HCT116 (cell line): ENCODE results near the gene RBM20.

Source experiments
- CEBPB ChIP-seq: IDR thresholded peaks from 2 replicates; pipeline ENCODE4 v1.6.1; 2012; ENCODE audit warnings: low read depth
- ELF1 ChIP-seq: IDR thresholded peaks from 2 replicates; pipeline ENCODE4 v1.6.1; 2012; ENCODE audit warnings: low read depth, borderline replicate concordance
- POLR2A ChIP-seq: IDR thresholded peaks from 2 replicates; pipeline ENCODE4 v1.7.0; 2011; ENCODE audit warnings: borderline replicate concordance; ENCODE audit not compliant: insufficient read depth, insufficient read length; ENCODE audit errors: extremely low read depth
- POLR2AphosphoS5 ChIP-seq: IDR thresholded peaks from 2 replicates; pipeline ENCODE4 v1.6.1; 2011; ENCODE audit warnings: mild to moderate bottlenecking, low read depth, low read length, moderate library complexity
- RAD21 ChIP-seq: IDR thresholded peaks from 2 replicates; pipeline ENCODE4 v1.6.1; 2012; ENCODE audit warnings: low read depth, mild to moderate bottlenecking
- SIN3A ChIP-seq: IDR thresholded peaks from 2 replicates; pipeline ENCODE4 v1.6.1; 2012; ENCODE audit warnings: low read depth
- SP1 ChIP-seq: IDR thresholded peaks from 2 replicates; pipeline ENCODE4 v1.6.1; 2012; ENCODE audit warnings: low read depth
- TF ChIP-seq, protein P1 (sequence below), 3 experiments: fragments of 200-600 bp in 1 of 3; sonication (generic) in 1 of 3; IDR thresholded peaks in 2 of 3; conservative IDR thresholded peaks in 1 of 3; 2 replicates each; pipeline ENCODE4 v1.5.1; 2012 to 2017; ENCODE audit warnings: low read depth in 2 of 3, low read length in 2 of 3, antibody characterized with exemption in 1 of 3, borderline replicate concordance in 1 of 3, control low read depth in 1 of 3, mild to moderate bottlenecking in 1 of 3, mixed read lengths in 1 of 3, mixed run types in 1 of 3, moderate library complexity in 1 of 3; ENCODE audit not compliant: insufficient read depth in 1 of 3

DNA sequence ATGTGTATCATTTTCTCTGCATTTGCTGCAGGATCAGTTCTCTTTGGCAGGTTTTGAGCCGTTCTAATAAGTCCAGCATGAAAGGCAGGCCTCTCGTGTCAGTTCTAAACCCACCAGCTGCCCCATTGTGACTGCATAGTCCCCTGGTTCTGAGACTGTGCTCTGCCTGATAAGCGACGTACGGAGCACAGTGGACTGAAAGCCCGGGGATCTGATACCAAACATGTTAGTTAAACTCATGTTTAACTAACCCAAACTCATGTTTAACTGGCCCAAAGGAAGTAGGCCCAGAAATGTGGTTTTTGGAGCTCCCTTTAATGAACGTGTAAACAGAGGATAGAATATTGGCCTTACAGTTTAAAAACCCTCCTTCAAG is 129.5 kb downstream of the RBM20 start:
- no peak for TF ChIP-seq POLR2AphosphoS5
- TF ChIP-seq, protein P1, sequence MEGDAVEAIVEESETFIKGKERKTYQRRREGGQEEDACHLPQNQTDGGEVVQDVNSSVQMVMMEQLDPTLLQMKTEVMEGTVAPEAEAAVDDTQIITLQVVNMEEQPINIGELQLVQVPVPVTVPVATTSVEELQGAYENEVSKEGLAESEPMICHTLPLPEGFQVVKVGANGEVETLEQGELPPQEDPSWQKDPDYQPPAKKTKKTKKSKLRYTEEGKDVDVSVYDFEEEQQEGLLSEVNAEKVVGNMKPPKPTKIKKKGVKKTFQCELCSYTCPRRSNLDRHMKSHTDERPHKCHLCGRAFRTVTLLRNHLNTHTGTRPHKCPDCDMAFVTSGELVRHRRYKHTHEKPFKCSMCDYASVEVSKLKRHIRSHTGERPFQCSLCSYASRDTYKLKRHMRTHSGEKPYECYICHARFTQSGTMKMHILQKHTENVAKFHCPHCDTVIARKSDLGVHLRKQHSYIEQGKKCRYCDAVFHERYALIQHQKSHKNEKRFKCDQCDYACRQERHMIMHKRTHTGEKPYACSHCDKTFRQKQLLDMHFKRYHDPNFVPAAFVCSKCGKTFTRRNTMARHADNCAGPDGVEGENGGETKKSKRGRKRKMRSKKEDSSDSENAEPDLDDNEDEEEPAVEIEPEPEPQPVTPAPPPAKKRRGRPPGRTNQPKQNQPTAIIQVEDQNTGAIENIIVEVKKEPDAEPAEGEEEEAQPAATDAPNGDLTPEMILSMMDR (IDR thresholded peaks at IDR 0.05 in 2 of 3, conservative IDR thresholded peaks at IDR 0.05 in 1 of 3; ENCODE audit: borderline replicate concordance in 1 of 3, insufficient read depth in 1 of 3, low read depth in 2 of 3, low read length in 2 of 3): no peak
- no peak for TF ChIP-seq ELF1
- no peak for TF ChIP-seq POLR2A
- no peak for TF ChIP-seq SP1
- no peak for TF ChIP-seq RAD21
- no peak for TF ChIP-seq SIN3A
- no peak for TF ChIP-seq CEBPB
